Activated naive CD4-positive, alpha-beta T cell (primary cell): ENCODE measurements around the gene EHHADH.

Experiments
- DNase-seq, 4 experiments: peaks; one replicate each; lab custom pipeline; 2025; lab: John Stamatoyannopoulos, UW

EHHADH gene

DNA sequence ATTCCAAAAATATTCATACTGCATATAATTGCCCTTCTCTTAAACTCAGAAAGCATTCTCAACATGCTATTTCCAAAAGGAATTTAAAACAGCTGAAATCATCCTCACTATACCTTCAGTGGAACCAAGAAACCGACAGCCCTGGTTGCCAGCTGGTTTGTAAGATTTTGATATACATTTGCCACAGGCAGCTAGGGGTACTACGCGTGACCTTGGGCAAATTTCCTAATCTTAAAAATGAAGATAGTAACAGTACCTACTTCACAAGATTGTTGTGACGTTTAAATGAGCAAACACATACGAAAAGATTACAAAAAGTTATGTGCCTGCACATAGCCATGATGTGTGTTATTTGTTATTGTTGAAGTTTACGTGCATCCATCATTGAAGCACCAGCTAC lies 108.3 kb downstream of the EHHADH start:
- DNase-seq: no peak

DNA sequence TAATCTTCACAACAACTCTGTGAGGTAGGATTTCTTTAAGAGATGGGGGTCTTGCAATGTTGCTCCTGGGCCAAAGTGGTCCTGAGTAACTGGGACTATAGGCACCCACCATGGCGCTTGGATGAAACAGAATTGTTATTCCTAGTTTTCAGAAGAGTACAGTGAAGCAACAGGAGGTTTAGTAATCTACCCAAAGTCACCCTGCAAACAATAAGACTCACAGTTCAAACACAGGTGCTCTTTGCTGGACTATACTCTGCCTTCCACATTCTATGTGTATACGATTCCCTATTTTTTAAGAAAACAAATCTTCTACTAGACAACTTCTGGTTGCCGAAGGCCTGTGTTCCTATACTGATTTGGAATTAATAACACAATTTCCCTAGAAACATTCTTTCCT lies 109.1 kb downstream of the EHHADH start:
- no peak for DNase-seq
